GM19452 (cell line): ENCODE data around the gene STEAP1.
A peak's percentile ranks its signal among the peaks of the same experiment; 100 is the strongest.
"Not testable (repeated sequence)": the region's sequence is repeated elsewhere in the genome, so short reads cannot be mapped to it uniquely, and the experiment has no call there.

ENCODE experiments used
- ATAC-seq: cut with Tn5 transposase; IDR thresholded peaks from one replicate; pipeline ENCODE4 v1.9.1; 2021; ENCODE audit not compliant: unreplicated experiment

The STEAP1 gene

DNA sequence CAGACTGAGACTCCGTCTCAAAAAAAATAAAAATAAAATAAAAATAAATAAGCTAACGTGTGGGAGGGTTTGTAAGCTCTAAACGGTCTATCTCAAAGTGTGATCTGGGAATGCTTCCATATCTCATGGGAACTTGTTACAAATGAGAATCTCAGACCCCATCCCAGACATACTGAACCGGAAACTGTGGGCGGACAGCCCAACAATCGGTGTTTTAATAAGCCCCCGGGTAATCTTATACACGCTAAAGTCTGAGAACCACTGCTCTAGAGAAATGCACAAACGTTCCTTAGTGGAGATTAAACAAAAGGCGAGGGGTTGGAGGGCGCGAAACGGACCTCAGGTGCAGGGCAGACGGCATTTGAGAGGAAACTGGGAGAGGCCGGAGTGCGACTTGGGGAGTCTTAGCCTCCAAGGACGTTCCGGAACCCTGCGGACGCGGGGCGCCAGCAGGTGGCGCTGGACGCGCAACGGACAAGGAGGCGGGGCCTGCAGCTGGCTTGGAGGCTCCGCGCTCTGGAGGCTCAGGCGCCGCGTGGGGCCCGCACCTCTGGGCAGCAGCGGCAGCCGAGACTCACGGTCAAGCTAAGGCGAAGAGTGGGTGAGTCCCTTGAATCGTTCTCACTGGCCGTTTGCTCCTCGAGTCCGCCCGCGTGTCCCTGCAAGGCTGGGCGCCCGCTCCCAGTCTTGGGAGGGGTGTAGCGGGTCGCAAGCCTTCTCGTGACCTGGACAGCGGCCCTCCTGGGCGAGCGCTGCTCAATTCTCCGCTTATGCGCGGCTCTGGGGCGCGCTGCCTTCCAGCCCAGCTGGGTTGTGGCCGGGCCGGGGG, at the start of gene STEAP1:
Gene STEAP1, plus strand, starts transcription at position 527 of the 829 bp plus-strand sequence. CDS start 5,320 bp downstream, outside the sequence.
- ATAC-seq, result peak; percentile 97

DNA sequence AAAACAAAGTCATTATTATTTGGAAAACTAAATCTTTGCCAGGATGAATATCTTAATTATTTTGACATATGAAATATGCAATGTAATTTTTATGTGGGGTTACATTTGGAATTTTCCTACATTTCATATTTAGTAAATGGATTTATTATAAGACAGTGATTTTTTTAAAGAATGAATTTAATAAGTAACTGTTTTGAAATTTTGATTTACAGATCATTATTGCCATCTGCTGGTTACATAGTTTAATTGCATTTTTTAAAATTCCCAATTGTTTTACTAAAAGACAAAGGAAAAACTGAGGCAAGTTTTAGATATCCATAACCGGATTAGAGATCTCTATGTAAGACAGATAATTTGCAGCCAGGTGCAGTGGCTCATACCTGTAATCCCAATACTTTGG, 39.3 kb upstream of the STEAP1 start:
- not testable (repeated sequence) for ATAC-seq

DNA sequence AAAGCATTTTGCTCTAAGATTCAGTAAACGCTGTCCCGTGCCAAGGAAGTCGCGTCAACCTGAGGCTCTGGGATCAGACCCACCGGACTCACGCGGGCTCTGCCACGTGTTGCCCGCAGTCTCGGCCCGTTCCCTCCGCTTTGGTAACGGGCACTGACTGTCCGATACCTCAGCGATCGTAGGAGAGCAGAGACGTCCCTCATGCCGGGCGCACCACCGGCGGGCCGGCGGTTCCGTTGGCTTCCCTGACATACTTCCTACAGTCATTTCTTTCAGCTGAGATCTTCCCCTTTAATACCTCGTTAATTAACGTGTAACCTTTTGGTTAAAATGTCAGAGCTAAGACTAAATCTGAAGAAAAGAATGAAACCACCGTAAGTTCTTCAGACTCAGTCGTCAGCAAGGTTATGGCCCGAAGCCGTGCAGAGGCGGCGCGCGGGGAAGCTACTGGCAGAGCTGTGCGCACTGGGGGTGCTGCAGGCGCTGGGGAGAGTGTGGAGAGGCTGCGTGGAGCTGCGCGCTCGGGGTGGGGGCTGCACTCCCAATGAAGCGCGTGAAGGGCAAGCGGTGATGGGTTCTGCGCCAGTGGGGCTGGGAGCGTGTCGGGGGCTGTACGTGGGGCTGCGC, 35.6 kb upstream of the STEAP1 start:
- ATAC-seq, result not testable (repeated sequence)

DNA sequence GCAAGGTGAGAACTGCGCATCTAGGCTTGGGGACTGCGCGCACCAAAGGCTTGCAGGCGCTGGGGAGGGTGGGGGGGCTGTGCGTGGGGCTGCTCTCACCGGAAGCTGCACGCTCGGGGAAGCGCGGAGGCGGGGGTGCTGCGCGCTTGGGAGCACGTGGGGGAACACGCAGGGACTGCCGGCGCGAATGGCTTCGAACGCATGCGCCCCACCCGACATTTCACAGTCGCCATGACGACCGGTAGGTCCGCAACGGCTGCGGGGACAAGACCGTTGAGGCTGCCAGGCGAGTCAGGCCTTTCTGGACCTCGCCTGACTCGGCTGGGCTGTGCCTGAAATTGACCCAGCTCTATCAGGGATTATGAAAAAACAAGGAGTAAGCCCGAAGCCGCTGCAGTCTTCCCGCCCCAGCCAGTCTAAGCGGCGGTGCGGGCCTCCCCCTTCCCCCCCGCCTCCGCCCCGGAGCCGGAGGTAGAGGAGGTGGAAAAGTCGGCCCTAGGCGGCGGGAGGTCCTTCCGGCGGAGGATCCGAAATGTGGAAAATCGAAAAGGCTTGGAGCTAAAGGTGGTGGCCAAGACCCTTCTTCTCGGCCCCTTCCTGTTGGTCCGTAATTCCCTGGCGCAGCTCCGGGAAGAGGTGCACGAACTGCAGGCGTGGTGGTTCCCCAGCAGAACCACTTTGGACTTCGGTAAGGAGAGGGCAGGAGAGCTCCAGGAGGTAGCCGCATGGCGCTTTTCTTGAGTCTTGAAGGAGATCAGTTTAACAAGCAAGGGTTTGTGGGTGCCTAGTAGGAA, 34.9 kb upstream of the STEAP1 start:
- ATAC-seq, result no peak

DNA sequence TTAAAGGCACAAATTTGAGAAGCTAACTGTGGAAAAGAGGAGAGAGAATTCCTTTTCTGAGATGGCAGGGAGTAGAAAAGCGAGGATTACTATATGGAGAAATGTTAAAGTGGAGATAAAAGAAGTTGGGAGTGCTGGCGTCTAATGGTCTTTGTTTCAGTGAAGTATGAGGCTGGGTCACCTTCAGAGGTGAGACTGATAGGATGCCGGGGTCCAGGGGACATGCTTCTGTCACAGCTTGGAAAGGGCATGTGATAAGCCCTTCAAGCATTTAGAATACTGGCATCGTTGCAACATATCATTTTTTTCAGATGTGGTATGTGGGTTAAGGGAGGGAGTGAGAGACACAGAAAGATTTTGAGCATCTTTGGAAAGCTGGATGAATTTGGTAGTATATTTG, 34.1 kb upstream of the STEAP1 start:
- ATAC-seq, result not testable (repeated sequence)

DNA sequence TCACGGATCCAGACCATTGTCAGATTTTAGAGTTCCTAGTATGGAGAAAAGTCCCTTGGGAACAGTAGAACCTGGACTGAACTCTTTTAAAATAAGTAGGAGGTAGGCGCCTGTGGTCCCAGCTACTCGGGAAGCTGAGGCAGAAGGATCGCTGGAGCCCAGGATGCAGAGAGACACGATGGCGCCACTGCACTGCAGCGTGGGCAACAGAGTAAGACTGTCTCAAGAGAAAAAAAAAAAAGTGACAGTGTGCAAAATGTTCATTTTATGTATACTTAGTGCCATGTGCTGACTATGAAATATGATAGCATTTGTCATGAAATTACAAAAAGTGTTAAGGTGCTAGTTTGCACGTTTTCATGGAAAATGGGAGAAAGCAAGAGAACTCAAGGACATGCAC, 22.5 kb upstream of the STEAP1 start:
- ATAC-seq, result not testable (repeated sequence)

DNA sequence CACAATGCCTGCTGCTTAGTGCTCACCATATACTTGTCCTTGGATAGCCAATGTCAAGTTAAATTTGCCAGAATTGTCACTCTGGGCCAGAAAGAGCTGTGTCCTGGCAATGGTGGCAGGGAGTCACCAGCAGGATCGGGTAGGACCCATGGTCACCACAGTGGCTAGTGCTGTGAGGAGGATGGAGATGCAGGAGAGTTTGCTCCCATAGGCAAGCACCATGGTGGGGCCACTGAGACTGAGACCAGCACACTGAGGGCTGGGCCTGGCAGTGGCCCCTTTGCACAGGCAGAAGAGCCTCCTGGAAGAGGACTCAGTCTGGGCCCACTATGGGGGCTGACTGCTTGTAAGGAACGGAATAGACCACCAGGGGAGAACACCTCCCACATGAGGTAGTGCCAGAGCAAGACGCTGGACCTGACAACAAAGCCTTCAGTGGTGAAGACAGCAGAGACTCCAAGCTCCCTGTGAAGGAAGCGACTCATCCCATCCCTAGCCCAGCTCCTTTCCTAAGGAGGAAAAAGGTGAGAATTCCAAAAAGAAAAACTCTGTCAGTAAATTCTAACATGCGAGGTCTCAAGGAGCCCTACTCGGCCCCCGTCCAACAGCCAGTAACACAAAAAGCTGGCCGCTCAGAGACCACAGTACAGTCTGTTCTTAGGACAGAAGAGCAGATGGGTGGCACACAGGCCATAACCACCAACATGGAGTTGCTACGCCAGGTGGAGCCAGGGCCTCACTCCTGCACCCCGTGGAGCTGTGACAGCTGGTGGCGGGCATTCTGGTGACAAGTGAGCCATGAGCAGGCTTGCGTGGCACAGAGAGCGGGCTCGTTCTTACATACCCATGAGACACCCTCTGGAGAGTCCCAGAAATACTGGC, 6.9 kb upstream of the STEAP1 start:
- ATAC-seq, result not testable (repeated sequence)

DNA sequence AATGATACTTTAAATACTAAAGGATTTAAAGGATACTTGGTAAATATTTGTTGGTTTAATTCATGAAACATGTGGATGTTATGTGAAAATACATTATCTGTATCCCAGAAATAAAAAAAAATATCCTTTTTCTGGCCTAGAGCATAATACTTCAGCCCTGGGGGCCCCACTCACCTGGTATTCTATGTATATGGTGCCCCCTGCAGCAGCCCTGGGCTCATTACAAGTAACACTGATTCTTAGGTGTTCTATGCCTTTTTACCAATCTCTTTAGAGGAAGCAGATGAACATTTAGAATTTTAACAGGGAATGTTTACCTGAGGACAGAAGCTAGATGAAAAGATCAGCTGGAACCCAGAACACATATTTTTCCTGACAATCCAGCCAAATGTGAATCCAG, 4.8 kb upstream of the STEAP1 start:
- ATAC-seq, result not testable (repeated sequence)

DNA sequence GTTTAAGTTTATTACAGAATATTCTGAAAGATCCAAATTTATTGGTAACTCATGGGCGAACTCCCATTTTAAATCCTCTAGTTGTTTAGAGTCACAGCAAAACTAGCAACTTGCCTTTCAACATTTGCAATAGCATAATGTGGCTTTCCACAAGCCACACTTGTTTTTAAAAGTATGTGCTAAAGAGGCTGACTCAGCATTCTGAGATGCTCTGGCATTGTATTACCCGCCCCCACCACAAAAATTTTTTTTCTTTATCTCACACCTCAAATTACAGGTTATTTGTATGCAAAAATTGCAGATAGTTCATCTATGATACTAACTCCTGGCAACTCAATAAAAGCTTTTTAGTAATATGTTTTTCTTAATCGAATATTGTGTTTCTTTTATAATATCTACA, 2.4 kb upstream of the STEAP1 start:
- not testable (repeated sequence) for ATAC-seq

DNA sequence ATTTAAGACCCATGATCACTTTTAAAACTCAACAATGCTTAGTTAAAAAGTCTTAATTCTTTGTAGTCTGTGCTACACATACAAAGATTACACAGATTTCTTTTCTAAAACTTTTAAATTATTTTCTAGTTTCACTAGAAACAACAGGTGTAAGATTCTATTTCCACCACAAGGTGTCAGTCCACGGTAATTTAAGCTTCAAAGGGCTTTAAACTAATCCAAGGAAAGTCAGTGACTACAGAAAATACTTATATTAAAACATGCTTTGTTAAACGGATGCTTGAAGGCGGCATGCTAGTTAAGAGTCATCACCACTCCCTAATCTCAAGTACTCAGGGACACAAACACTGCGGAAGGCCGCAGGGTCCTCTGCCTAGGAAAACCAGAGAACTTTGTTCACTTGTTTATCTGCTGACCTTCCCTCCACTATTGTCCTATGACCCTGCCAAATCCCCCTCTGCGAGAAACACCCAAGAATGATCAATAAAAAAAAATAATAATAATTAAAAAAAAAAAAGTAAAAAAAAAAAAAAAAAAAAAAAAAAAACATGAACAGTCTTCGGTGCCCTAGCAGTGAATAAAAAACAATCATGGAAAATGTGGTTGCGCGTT, 1.5 kb upstream of the STEAP1 start:
- ATAC-seq, result not testable (repeated sequence)

DNA sequence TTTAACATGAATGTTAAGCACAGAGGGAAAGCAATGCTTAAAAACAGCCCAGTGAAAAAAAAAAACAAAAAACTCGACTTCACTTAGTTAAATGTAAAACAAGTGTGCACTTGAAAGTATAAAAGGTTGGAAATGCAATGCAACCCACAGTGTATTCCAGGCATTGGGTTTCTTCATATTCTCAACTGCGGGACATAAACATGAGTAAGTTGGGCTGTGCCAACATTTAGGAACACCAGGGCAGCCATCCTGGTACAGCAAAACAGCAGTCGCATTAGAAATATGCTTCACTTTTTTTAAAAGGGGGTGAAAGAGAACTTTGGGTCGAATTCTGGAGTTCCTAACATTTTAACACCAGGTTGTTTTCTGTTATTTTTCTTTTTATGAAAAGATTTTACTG, 937 bp downstream of the STEAP1 start:
- ATAC-seq, result no peak

DNA sequence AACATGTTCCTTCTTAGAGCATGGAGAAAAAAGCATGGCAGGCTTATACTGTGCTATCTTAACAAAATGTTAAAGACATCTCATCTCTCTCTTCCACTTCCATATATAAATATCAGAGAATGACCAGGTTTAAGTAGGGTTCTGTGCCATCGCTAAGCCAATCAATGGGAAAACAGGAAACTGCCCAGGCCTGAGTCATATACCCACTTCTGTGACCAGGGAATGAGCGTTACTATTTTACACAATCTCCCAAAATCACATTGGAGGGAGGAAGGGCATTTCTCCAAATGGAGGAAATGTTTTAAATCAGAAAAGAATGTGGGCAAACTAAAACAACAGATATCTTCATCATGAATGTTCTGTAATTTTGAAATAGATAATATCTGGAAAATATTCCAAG, 3.1 kb downstream of the STEAP1 start:
- not testable (repeated sequence) for ATAC-seq

DNA sequence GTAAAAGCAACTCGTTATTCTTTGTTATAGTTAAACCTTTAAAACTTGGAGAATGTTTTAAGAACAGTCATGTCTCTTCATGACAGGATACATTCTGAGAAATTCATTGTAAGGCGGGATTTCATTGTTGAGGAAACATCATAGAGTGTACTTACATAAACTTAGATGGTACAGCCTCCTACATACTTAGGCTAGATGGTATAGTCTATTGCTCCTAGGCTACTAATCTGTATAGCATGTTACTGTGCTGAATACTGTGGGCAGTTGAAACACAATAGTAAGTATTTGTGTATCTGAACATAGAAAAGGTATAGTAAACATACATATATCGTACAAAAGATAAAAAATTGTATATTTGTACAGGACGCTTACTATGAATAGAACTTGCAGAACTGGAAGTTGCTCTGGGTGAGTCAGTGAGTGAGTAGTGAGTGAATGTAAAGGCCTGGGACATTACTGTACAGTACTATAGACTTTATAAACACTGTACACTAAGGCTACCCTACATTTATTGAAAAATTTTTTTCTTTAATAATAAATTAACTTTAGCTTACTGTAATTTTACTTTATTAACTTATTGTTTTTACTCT, 3.6 kb downstream of the STEAP1 start:
- ATAC-seq, result not testable (repeated sequence)

DNA sequence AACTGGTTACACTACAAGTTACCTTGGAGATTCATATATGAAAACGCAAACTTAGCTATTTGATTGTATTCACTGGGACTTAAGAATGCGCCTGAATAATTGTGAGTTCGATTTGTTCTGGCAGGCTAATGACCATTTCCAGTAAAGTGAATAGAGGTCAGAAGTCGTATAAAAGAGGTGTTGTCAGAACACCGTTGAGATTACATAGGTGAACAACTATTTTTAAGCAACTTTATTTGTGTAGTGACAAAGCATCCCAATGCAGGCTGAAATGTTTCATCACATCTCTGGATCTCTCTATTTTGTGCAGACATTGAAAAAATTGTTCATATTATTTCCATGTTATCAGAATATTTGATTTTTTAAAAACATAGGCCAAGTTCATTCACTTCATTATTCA, 9.3 kb downstream of the STEAP1 start:
- ATAC-seq, result no peak

DNA sequence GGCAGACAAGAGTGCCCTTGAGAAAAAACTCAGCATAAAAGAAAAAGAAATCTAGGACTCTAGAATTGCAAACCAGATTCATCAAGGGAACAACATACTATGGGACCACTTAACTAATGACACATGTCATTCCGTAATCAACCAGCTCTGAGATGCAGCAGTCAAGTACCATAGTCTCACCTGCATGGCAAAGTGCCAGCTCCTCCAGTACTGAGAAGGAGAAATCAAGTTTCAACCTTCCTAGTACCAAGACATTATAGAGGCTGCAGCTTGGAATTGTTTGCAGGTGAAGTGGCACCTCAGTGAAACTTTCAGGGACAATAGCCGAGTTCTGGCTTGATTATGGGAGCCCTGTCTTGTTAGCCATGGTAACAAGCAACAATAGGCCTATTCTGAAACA, 11.5 kb downstream of the STEAP1 start:
- ATAC-seq, result no peak

DNA sequence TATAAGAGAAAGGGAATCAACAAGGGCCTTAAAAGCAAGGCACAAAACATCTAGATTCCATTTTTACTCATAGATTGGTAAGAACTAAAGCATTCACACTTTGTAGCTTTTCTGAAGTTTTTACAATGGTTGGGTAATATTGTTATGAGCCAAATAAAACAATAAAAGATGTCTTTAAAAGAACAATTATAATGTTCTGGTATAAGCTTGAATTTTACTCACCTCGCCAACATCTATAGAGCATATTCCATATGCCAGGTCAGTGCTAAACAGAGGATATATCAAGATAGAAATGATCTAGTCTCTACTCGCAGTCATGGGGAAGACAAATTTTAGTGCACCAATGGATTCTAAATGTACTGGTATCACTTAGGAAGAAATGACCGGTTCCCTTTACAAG, 11.9 kb downstream of the STEAP1 start:
- no peak for ATAC-seq

DNA sequence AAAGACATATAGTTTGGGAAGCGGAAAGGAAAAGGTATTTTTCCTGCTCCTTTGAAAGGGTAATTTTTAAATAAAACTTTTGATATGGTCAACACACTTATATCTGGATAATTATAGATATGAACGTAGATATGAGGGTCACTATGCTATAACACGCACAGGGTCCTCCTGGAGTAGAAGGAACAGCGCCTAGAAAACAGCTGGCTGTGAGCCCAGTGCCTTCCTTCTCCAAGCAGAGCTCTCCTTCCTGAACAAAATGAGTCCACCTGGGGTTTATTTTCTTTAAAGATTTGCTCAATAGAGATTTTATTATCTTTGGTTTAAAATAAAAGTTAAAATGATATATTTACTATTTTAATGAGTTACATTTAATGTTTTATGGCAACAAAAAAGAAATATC, 13.1 kb downstream of the STEAP1 start:
- ATAC-seq, result no peak

DNA sequence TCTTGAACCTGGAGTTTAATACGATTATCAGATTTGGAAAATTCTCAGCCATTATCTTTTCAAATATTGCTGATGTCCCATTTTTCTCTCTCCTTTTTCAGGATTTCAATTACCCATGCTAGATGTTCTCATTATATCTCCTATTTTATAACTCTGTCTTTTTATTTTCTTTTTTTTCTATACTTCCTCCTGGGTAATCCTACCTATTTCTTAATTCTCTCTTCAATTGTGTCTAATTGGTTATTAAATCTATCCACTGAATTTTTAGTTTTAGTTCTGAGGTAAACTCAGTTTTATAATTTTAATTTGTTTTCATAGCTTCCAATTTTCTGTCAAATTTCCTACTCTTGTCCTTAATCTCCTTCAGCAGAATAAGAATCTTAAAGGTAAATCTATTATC, 15.6 kb downstream of the STEAP1 start:
- ATAC-seq, result no peak

DNA sequence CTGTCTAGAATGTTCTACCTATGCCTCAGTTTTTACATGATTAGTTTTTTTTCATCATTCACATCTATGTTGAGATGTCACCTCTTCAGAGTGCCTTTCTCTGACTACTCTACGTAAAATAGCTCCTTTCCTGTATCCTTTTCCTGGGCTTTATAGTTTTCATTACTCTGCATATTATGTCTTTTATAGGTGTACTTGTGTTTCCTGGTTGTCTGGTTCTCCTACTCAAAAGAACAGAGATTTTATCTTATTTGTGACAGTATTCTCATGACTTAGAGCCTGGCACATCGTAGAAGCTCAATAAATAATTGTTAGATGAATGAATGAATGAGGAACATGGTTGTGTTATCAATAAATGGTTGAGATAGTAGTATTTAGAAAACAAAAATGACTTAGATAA, 17.9 kb downstream of the STEAP1 start:
- no peak for ATAC-seq

DNA sequence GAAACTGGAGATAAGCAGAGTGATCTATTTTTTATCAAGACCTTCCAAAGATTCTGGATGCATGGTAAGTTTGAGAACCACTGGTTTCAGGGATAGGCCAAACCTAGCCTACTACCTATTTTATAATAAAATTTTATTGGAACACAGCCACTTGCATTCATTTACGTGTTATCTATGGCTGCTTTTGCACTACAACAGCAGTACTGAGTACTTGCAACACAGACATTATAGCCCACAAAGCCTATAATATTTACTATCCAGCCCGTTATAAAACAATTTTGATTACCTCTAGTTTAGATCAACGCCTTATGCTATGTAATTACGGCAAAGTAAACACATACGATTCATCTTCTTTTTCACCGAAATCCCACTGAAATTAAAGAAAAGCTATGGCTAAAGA, 18.4 kb downstream of the STEAP1 start:
- ATAC-seq, result no peak
